Prostate gland (tissue), 2 donors: ENCODE measurements around the gene SLC25A19. TPM values are rescaled to one million over a fixed set of nuclear protein-coding genes. Genes with fewer than 3 reads are reported as not detected.

Experiments
- DNase-seq: peaks from one replicate; pipeline ENCODE4 v3.0.0-alpha.2; 2019; ENCODE audit warnings: low spot score
- H3K27ac ChIP-seq, 2 donors: fragments of 200-600 bp; sonication (generic); 2 replicates each; pipeline ENCODE4 v1.5.1; 2017 to 2019
- H3K27me3 ChIP-seq: fragments of 200-600 bp; sonication (generic); replicated peaks from 2 replicates; pipeline ENCODE4 v1.5.1; 2019; ENCODE audit not compliant: insufficient read depth
- H3K36me3 ChIP-seq, 2 donors: fragments of 200-600 bp; sonication (generic); 1 replicate in 1 of 2; 2 replicates in 1 of 2; pipeline versions ENCODE4 v1.5.1 to v1.8.1; 2017 to 2019
- H3K4me1 ChIP-seq: fragments of 200-600 bp; sonication (generic); replicated peaks from 2 replicates; pipeline ENCODE4 v1.5.1; 2019
- H3K4me3 ChIP-seq, 2 donors: fragments of 200-600 bp; sonication (generic); 2 replicates each; pipeline ENCODE4 v1.5.1; 2017 to 2019
- H3K9me3 ChIP-seq: fragments of 200-600 bp; sonication (generic); 2 replicates; pipeline ENCODE4 v1.5.1; 2017
- POLR2A ChIP-seq: fragments of 450-650 bp; IDR thresholded peaks from one replicate; pipeline ENCODE4 v1.6.1; 2016; ENCODE audit warnings: antibody characterized with exemption, mild to moderate bottlenecking
- POLR2AphosphoS5 ChIP-seq: sonication (generic); formaldehyde crosslinking; IDR thresholded peaks from one replicate; pipeline ENCODE4 v1.6.1; 2017; ENCODE audit warnings: antibody characterized with exemption
- WGBS: methylation state at CpG from one replicate; pipeline ENCODE4 v1.1.5; 2018; 5-methylcytosine and 5-hydroxymethylcytosine counted together
- intact Hi-C: fragments of 100-400 bp; cut with DNase I; formaldehyde crosslinking; loops from one replicate; pipeline ENCODE4 v1.14.2; 2022
- total RNA-seq, 2 donors: library from RNA; depleted of rRNA; stranded (reverse); fragments of >200 nt; gene quantifications; one replicate each; pipeline ENCODE4 v1.1.0, GENCODE V29; 2016
- TF ChIP-seq, protein P1 (sequence below), 4 experiments: fragments of 200-600 bp in 2 of 4; fragments of 450-650 bp in 2 of 4; sonication (generic) in 2 of 4; IDR thresholded peaks; 1 replicate in 3 of 4; 2 replicates in 1 of 4; pipeline ENCODE4 v1.5.1; 2016 to 2019; ENCODE audit warnings: antibody characterized with exemption in 4 of 4, mild to moderate bottlenecking in 2 of 4, moderate library complexity in 2 of 4

SLC25A19 gene
- total RNA-seq, 2 donors from 2014 or later = 5.2 to 15.2 TPM

GRCh38 chr17:75242461-75243042, 46.7 kb downstream of the SLC25A19 start:
- DNase-seq = no peak
- intact Hi-C loops = no loop called here
- no peaks in the 10 kb centered on the region for H3K27me3 ChIP-seq
- H3K4me3 ChIP-seq = no peak overlapping the region
- H3K9me3 ChIP-seq = no peaks in the 10 kb centered on the region
- no peak overlapping the region for H3K27ac ChIP-seq
- no peak for TF ChIP-seq POLR2AphosphoS5
- no peak for TF ChIP-seq POLR2A
- TF ChIP-seq, protein P1, sequence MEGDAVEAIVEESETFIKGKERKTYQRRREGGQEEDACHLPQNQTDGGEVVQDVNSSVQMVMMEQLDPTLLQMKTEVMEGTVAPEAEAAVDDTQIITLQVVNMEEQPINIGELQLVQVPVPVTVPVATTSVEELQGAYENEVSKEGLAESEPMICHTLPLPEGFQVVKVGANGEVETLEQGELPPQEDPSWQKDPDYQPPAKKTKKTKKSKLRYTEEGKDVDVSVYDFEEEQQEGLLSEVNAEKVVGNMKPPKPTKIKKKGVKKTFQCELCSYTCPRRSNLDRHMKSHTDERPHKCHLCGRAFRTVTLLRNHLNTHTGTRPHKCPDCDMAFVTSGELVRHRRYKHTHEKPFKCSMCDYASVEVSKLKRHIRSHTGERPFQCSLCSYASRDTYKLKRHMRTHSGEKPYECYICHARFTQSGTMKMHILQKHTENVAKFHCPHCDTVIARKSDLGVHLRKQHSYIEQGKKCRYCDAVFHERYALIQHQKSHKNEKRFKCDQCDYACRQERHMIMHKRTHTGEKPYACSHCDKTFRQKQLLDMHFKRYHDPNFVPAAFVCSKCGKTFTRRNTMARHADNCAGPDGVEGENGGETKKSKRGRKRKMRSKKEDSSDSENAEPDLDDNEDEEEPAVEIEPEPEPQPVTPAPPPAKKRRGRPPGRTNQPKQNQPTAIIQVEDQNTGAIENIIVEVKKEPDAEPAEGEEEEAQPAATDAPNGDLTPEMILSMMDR (IDR thresholded peaks at IDR 0.05) = no peak
- peaks cover 18 to 31% of the 10 kb centered on the region in 2 donors for H3K36me3 ChIP-seq
- H3K4me1 ChIP-seq = no peaks in the 10 kb centered on the region
- 86% methylated on average over 17 of the region's 17 CpGs for WGBS

GRCh38 chr17:75241996-75242460, 47.2 kb downstream of the SLC25A19 start:
- Histone ChIP-seq H3K27ac (no peak overlapping the region), H3K4me3 (no peak overlapping the region), H3K27me3 (no peaks in the 10 kb centered on the region), H3K4me1 (no peaks in the 10 kb centered on the region), H3K9me3 (no peaks in the 10 kb centered on the region), H3K36me3 (peaks cover 18 to 35% of the 10 kb centered on the region in 2 donors)
- TF ChIP-seq, protein P1 (IDR thresholded peaks at IDR 0.05) = no peak
- TF ChIP-seq POLR2A = no peak
- no peak for TF ChIP-seq POLR2AphosphoS5
- DNase-seq = no peak
- intact Hi-C loops = no loop called here
- WGBS = 89% methylated on average over 15 of the region's 15 CpGs

- Histone ChIP-seq H3K27me3 (no peaks in the 10 kb centered on the region), H3K4me1 (no peaks in the 10 kb centered on the region), H3K36me3 (peaks cover 18 to 35% of the 10 kb centered on the region in 2 donors), H3K27ac (no peak overlapping the region), H3K4me3 (no peak overlapping the region), H3K9me3 (no peaks in the 10 kb centered on the region)
- TF ChIP-seq, protein P1 (IDR thresholded peaks at IDR 0.05) = no peak
- TF ChIP-seq POLR2A (no peak), POLR2AphosphoS5 (no peak)
- no peak for DNase-seq
- 88% methylated on average over 9 of the region's 9 CpGs for WGBS
- intact Hi-C loops = no loop called here
Measured at GRCh38 chr17:75241502-75241901, 47.7 kb downstream of the SLC25A19 start.

- WGBS = 89% methylated on average over 6 of the region's 7 CpGs
- Histone ChIP-seq H3K27ac (no peak overlapping the region), H3K27me3 (no peaks in the 10 kb centered on the region), H3K4me3 (no peak overlapping the region), H3K9me3 (no peaks in the 10 kb centered on the region), H3K36me3 (peaks cover 18 to 34% of the 10 kb centered on the region in 2 donors), H3K4me1 (no peaks in the 10 kb centered on the region)
- DNase-seq = no peak
- intact Hi-C loops = no loop called here
- TF ChIP-seq POLR2AphosphoS5 (no peak), POLR2A (no peak)
- TF ChIP-seq, protein P1 (IDR thresholded peaks at IDR 0.05) = no peak
Measured at GRCh38 chr17:75241143-75241430, 48.1 kb downstream of the SLC25A19 start.

DNA sequence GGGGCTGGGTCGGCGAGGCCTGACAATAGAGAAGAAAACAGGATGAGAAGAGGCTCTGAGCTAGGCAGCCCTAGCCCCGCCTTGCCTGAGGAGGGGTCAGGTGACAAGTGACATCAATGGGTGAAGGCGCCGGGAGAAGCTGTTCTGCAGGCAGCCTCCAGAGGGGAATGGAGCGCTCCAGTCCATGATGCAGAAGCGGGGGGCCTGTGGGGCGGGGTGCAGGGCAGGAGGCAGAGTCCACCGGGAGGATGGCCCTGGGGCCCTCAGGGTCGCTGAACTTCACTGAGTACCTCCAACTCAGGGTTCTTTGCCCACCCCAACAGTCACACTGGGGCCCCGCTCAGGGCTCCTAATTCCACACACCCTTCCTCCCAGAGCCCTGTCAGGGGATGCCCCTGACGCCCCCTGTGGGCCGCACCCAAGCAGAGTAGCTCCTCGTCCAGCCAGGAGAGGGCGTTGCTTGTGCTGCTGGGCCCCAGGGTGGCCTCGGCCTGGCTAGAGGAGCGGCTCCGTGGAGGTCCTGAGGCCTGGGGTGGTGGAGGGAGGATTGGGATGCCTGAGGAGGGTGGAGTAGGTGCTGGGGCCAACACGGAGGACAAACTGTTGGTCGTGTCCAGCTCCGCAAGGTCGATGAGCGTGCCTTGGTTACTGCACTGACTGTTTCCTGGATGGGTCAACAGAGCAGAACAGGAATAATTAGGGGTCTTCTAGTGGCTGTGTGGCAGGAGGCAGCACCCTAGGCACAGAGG, 48.7 kb downstream of the SLC25A19 start:
- no peak for DNase-seq
- Histone ChIP-seq H3K27me3 (no peaks in the 10 kb centered on the region), H3K36me3 (peaks cover 18 to 29% of the 10 kb centered on the region in 2 donors), H3K9me3 (no peaks in the 10 kb centered on the region), H3K27ac (no peak overlapping the region), H3K4me3 (no peak overlapping the region), H3K4me1 (no peaks in the 10 kb centered on the region)
- TF ChIP-seq, protein P1 (IDR thresholded peaks at IDR 0.05) = peak in 3 of 4 experiments; percentile 3 to 45 (median 28)
- TF ChIP-seq POLR2AphosphoS5 = no peak
- WGBS = 62% methylated on average over 19 of the region's 23 CpGs
- intact Hi-C loops = no loop called here
